BE2C (cell line): ENCODE results near the gene C9orf50.

Experiments used
- DNase-seq: peaks from one replicate; pipeline ENCODE4 v3.0.0-alpha.2; 2020
- H3K27me3 ChIP-seq: fragments of 250-450 bp; sonication (Bioruptor Pico); 2 replicates; pipeline ENCODE4 v1.5.1; 2020; ENCODE audit warnings: mild to moderate bottlenecking
- H3K36me3 ChIP-seq: fragments of 250-450 bp; sonication (Bioruptor Pico); 2 replicates; pipeline ENCODE4 v1.5.1; 2020; ENCODE audit warnings: mild to moderate bottlenecking
- H3K4me1 ChIP-seq: fragments of 250-450 bp; sonication (Bioruptor Pico); 2 replicates; pipeline ENCODE4 v1.5.1; 2020
- H3K4me3 ChIP-seq: 2 replicates; pipeline ENCODE4 v1.5.1; 2011; ENCODE audit warnings: low read depth, low read length
- H3K9me3 ChIP-seq: fragments of 250-450 bp; sonication (Bioruptor Pico); 2 replicates; pipeline ENCODE4 v1.5.1; 2020
- TF ChIP-seq, protein P1 (sequence below): IDR thresholded peaks from 2 replicates; pipeline ENCODE4 v1.5.1; 2012; ENCODE audit warnings: mild to moderate bottlenecking, low read depth, low read length

The C9orf50 gene

DNA sequence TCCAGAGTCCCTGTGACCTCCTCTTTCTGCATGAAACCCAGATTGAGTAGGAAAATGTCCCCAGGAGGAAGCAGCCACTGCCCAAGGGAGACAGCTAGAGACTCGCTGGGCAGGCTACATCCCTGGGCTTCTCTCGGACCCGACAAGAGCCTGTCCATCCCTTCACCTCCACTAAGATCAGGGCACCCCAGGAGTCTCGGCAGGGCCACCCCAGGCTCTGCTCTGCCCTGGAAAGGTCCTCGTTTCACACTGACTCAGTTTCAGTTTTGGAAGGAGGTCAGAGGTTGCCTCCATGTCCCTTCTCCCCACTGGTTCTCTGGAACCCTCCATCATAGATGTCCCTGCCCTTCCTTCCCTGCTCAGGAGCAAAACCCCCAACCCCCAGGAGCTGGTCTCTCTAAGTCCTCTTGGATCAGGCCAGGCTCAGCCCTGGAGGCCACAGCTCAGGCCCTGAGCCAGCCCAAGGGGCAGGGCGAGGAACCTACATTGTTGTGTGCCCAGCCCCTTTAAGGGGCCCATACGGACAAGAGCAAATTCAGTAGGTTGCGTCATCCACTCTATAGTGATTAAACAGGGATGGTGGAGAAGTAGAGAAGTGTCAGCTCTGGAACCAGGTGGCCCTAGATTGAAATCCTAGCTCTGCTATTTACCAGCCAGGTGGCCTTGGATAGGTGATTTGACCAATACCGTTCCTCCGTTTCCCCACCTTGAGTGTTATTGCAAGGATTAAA is 37.4 kb downstream of the C9orf50 start:
- DNase-seq: no peak
- H3K4me1 ChIP-seq: peaks cover 7% of the 10 kb centered on the region; the same call in 1 of the 2 replicates
- H3K4me3 ChIP-seq: no peak overlapping the region
- H3K36me3 ChIP-seq: no peaks in the 10 kb centered on the region
- H3K9me3 ChIP-seq: no peaks in the 10 kb centered on the region
- TF ChIP-seq, protein P1, sequence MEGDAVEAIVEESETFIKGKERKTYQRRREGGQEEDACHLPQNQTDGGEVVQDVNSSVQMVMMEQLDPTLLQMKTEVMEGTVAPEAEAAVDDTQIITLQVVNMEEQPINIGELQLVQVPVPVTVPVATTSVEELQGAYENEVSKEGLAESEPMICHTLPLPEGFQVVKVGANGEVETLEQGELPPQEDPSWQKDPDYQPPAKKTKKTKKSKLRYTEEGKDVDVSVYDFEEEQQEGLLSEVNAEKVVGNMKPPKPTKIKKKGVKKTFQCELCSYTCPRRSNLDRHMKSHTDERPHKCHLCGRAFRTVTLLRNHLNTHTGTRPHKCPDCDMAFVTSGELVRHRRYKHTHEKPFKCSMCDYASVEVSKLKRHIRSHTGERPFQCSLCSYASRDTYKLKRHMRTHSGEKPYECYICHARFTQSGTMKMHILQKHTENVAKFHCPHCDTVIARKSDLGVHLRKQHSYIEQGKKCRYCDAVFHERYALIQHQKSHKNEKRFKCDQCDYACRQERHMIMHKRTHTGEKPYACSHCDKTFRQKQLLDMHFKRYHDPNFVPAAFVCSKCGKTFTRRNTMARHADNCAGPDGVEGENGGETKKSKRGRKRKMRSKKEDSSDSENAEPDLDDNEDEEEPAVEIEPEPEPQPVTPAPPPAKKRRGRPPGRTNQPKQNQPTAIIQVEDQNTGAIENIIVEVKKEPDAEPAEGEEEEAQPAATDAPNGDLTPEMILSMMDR: no peak
- H3K27me3 ChIP-seq: no peaks in the 10 kb centered on the region

DNA sequence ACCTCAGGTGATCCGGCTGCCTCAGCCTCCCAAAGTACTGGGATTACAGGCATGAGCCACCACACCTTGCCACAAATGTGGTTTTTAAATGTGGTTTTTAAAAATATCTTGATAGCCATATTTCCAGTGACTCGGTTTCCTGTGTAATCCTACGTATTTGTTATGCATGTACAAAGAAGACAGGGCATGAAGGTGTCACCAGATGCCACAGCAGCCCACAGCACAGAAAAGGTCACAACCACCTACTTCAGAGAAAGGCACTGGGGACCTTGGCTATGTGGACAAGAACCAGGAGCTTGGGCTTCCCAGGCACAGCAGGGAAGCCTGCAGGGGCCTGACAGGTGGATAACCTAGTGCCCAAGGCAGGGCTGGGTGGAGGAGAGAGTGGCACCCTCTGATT is 38.0 kb downstream of the C9orf50 start:
- H3K4me3 ChIP-seq: no peak overlapping the region
- DNase-seq: no peak
- TF ChIP-seq, protein P1: no peak
- peaks cover 7% of the 10 kb centered on the region for H3K4me1 ChIP-seq
- no peaks in the 10 kb centered on the region for H3K27me3 ChIP-seq
- H3K9me3 ChIP-seq: no peaks in the 10 kb centered on the region
- no peaks in the 10 kb centered on the region for H3K36me3 ChIP-seq

DNA sequence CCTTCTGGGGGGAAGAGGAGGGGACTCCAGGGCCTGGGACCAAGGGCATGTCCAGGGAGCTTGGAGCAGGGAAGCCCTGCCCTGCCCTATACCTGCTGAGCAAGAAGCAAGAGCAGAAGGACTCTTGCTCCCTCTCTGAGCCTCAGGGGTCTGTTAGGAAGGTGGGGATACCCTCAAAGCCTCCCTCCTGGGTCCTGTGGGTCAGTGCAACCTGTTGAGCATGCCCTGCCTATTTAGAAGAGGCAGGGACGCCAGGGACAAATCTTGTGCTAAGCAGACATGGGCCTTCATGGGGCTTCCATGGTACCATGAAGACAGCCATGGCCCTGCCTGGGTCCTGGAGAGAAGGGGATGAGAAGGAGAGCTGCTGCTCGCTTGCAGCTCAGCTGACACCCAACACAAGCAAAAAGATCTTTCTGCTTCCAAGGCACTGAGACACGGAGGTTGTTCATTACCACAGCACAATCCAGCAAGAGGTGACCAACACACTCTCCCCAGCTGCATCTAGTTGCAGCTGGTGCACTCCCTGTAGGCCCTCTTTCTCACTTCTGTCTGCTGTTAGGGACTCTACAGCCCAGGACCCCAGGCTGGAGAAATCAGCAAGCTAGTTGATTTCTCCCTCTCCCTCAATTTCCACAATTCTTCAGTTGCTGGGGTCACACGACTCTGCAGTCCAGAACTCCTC is 39.3 kb downstream of the C9orf50 start:
- H3K9me3 ChIP-seq: no peaks in the 10 kb centered on the region
- H3K4me3 ChIP-seq: no peak overlapping the region
- TF ChIP-seq, protein P1: no peak
- H3K36me3 ChIP-seq: no peaks in the 10 kb centered on the region
- no peaks in the 10 kb centered on the region for H3K27me3 ChIP-seq
- DNase-seq: no peak
- H3K4me1 ChIP-seq: peaks cover 7% of the 10 kb centered on the region

DNA sequence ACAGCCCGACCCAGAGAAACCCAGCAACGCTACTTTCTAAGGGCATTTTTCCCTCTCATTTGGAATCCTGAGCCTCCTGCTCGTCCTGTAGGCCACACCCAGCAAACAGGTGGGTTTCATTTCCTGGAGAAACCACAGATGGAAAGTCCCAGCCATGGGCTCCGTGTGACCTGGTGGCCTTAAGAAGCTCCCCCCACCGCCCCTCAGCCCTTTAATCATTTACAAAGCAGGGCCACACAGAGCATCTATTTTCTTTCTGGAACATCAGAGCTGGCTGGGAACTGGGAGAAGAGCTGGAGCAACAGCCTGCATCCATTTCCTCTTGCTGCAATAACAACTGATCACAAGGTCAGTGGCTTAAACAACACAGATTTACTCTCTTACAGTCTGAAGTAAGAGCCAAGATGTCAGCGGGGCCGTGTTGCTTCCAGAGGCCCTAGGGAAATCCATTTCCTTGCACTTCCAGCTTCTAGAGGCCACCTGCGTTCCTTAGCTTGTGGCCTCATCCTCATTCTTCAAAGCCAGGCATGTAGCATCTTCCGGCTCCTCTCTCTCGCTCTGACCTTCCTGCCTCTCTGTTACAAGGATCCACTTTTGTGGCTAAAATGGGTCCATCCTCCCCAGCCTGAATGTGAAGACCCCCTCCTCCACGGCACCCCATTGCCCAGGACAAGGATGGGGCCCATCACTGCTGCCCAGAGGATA is 40.5 kb downstream of the C9orf50 start:
- TF ChIP-seq, protein P1: no peak
- no peaks in the 10 kb centered on the region for H3K36me3 ChIP-seq
- peaks cover 4% of the 10 kb centered on the region for H3K4me1 ChIP-seq
- no peak for DNase-seq
- no peak overlapping the region for H3K4me3 ChIP-seq
- H3K27me3 ChIP-seq: no peaks in the 10 kb centered on the region
- H3K9me3 ChIP-seq: no peaks in the 10 kb centered on the region

DNA sequence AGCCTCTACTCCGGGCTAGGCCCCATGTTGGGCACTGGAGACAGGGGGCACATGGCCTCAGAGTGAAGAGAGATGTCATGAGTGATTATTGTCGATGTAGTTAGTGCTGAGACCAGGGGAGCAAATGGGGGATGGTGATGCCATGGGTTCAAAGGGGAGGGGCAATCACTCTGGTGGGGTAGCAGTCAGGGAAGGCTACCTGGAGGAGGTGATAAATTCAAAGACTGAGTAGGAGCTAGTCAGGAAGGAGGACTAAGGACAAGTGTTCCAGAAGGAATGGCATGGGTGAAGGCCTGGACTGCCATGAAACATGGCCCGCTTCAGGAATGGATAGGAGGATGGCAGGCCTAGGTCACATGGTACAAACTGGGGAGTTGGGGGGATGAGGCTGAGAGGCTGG is 41.6 kb downstream of the C9orf50 start:
- H3K4me3 ChIP-seq: no peak overlapping the region
- no peak for DNase-seq
- no peaks in the 10 kb centered on the region for H3K27me3 ChIP-seq
- H3K4me1 ChIP-seq: peaks cover 2% of the 10 kb centered on the region
- no peaks in the 10 kb centered on the region for H3K9me3 ChIP-seq
- TF ChIP-seq, protein P1: no peak
- no peaks in the 10 kb centered on the region for H3K36me3 ChIP-seq
